NCI-H187 (cell line): ENCODE results near the gene EPHA10.
"Not testable (repeated sequence)": the region's sequence is repeated elsewhere in the genome, so short reads cannot be mapped to it uniquely, and the experiment has no call there.

ENCODE experiments used
- DNase-seq, 2 experiments: peaks; one replicate each; lab custom pipeline; 2025; lab: John Stamatoyannopoulos, UW

The EPHA10 gene

DNA sequence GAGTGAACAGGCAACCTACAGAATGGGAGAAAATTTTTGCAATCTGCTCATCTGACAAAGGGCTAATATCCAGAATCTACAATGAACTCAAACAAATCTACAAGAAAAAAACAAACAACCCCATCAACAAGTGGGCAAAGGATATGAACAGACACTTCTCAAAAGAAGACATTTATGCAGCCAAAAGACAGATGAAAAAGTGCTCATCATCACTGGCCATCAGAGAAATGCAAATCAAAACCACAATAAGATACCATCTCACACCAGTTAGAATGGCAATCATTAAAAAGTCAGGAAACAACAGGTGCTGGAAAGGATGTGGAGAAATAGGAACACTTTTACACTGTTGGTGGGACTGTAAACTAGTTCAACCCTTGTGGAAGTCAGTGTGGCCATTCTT lies 6.5 kb upstream of the EPHA10 start:
- DNase-seq = not testable (repeated sequence)

DNA sequence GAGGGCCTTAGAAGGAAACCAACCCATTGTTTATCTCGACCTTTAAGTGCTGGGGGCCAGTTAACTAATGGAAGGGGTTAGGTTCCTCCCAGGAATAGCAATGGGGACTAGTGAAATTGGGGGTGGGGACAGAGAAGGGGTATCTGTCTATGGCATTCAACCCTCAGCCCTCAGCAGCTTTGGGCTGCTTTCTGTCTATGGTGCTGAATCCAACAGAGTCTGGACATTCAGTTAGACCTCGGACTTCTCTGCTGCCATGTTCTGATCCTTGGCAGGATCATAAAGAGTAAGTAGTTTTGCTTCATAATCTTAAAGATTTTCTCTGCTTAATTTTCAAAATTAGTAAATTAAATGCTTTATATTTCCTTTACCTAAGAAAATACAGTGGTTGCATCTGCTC lies 2.6 kb upstream of the EPHA10 start:
- no peak for DNase-seq

DNA sequence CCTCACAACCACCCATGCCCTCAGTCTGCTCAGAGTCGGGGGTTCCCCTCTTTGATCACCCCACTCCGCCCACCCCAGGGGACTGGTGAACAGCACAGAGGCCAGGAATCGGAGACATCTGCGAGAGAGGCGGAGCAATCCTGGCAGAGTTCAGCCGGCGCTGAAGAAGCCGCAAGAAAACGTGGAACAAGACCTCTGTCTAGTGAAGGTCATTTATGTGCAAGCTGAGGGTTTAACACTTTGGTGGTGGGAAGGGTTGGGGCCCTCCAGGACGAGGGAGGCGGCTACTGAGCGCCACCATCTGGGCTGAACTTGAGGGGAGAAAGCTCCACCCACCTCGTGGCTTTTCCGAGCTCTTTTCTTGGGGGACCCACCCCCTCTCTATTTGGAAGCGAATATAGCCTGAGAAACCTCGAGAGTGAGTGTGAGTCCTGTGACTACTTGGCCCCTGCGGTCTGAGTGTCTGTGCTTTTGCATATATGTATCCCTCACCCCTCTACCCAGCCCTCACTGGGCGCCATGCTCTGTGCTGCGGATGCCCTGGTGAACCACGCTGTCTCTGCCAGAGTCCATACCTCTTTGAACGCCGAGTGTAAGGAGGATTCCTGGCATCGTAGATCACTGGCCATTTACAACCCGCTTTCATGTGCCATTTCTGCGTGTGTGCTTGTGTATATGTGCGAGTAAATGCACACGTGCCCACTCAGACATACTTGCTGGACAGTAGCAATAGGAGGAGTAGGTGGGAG lies 1.2 kb upstream of the EPHA10 start:
- no peak for DNase-seq

DNA sequence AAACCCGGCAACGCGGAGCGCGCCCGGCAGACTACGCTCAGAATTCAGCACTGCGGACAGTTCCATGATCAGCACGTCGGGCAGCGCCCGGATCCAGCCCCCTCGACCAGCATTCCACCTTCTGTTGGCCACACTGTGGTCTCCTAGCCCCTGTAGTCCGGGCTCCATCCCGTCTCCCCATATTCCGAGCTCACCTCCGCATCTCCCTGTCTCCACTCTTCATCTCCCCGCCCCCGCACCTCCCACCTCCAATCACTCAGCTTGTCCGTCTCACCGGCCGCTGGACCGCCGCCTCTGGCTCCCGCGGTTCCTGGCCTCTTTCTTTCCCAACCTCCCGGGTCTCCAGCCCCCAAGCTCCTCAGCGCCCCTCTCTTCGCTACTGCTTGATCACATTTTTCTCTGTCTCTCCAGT lies 500 bp downstream of the EPHA10 start:
- DNase-seq = no peak

DNA sequence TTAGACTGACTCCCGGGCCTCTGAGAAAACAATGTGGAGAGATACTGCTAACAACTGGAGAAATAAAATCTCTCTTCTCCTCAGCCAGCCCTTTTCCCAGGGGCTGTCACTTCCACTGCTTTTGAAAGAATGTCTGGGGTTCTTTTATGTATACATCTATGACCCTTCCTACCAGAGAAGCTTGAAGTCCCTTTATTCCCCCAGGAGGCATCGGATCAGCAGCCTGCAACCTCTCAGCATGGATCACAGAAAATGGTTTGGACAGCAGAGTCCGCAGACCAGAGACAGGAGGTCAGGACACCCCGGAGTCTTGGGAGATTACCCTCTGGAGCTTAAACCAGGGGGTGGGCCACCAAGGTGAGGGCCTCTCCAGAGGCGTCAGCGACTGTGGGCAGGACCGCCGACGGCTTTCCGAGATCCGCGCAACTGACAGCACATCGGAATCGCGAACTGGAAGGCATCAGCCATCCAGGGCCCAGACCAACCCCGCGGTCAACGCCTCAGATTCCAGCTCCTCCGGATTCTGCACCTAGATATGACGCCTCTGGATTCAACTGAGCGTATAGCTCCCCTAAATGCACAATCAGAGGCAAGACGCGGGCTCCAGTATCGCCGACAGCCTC lies 1.0 kb downstream of the EPHA10 start:
- no peak for DNase-seq

DNA sequence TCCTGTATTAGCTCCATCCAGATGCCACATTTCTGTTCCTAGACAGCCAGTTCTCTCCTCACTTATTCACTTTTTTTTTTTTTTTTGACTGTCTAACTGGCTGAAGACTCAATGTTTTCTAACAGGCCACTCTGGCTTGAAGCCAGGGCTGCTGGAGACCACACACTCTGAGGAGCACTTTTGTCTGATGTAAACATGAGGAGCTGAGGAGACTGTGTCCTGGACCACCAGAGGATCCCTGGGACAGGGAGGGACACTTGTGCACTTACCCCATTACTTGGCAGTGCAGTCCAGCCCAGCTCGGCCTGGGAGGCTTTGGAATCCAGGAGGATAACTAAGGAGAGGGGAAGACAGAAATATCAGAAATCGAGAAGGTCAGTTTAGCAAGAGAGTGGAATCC lies 2.4 kb downstream of the EPHA10 start:
- DNase-seq = no peak

DNA sequence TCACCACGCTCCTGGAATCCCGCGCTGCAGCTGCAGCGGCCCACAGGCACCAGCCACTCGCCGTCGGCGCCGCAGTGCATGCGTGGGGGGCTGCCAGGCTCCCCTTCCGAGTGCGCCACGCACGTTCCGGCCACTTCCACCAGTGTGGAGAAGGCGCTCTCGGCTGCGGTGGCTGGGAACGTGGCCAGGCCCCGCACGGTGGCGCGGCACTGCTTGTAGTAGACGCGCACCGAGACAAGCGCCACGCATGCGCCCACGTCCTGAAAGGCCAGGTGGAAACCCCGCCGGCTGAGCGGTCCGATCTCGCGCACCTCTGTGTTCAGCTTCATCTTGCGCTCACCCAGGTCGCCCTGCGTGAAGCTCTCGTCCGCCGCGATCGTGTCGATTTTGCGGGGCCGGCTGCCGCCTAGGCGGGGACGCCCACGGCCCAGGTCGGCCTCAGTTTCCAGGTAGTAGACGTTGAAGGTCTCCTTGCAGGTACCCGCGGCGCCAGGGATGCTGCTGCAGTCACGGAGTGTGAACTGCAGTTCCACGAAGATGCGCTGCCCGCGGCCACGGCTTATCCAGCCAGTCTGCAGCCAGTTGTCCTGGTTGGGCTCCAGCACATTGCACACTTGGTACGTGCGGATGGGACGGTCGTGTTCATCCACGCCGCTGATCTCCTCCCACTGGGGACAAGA lies 3.4 kb downstream of the EPHA10 start:
- no peak for DNase-seq

DNA sequence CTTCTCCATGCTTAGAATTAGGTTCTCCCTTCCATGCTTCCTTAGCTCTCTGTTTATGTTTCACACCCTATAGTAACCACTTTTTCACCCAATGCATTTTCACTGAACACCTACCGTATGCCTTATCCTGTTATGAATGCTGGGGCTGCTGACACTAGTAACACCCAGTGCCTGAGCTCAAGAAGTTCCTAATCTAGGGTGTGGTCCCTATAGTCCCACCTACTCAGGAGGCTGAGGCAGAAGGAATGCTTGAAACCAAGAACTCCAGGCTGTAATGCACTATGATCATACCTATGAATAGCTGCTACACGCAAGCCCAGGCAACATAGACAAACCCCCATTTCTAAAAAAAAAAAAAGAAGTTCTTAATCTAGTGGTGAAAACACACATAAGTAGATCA lies 5.5 kb downstream of the EPHA10 start:
- no peak for DNase-seq

DNA sequence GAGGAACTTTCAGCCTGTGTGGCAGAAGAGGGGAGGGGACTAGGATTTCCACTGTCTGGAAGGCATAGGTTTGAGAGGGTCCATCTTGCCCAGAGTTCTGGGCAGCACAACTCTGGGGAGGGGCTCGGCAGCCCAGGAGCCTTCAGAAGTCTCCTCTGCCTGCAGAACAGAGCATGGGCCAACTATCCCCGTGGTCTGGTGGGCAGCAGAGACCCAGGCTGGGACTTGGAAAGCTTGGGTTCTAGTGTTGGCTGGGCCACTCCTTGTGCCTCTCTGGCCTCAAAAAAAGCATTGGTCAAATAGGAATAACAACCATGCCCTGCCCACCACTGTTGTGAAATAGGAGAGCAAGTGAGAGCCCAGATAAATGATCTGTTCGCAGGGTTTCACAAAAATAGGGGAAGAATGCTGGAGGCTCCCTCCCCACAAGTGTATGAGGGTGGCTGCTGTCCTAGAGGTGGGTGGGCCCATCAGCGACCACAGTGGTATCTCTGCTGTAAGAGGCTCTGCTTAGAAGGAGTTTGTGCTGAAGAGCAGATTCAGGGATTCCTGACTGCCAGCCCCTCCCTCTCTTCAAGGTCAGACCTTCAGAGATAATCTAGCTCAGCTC lies 8.9 kb downstream of the EPHA10 start:
- DNase-seq = no peak

DNA sequence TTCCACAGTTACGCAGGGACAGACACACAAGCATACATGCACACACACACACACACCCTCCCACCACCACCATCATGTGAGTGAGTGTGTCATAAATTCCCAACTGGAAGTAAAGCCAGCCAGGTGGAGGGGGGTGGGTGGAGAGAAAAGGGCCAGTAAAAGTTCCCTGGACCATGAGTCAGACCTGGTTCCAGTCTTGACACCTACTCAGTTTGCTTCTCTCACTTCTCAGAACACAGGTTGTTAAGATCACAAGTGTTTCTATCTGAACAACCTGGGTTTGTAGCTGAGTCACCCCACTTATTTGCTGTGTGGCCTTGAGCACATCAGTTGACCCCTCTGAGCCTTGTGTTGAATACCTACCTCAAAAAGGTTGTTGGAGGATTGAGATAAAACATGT lies 9.6 kb downstream of the EPHA10 start:
- DNase-seq = no peak

DNA sequence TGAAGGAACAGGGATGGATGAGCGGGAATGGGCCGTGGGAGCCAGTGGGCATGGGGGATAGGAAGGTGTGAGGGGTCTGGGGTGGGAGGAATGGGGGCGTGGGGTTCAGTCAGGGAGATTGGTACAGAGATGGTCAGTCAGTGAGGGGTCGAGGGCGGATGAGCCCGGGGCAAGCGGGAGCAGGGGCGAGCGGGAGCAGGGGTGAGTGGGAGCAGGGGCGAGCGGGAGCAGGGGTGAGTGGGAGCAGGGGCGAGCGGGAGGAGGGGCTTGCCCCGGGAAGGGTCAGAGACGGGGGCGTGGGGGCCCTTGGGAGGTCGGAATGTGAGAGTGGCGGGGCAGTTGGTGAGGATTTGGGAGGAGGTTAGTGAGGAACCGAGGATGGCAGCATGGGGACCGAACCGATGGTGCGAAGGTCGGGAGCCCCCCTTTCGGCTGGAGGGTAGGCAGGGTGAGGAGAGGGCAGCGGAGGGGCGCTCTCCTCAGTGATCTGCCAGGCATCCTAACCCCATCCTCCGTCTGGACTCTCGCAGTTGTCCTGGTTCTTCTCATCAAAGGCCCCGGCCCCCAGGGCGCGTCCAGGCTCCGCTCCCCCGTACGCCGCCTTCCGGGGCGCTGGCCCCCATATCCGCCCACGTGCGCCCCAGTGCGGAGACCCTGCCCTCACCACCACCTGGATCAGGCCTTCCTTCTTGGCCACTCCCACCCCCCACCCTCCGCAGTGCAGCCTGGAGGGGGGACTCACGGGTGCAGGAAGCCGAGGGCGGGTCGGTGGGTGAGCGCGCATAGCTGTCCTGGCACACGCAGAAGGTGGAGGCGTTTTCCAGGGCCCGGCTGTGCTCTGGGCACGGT lies 11.2 kb downstream of the EPHA10 start:
- no peak for DNase-seq

DNA sequence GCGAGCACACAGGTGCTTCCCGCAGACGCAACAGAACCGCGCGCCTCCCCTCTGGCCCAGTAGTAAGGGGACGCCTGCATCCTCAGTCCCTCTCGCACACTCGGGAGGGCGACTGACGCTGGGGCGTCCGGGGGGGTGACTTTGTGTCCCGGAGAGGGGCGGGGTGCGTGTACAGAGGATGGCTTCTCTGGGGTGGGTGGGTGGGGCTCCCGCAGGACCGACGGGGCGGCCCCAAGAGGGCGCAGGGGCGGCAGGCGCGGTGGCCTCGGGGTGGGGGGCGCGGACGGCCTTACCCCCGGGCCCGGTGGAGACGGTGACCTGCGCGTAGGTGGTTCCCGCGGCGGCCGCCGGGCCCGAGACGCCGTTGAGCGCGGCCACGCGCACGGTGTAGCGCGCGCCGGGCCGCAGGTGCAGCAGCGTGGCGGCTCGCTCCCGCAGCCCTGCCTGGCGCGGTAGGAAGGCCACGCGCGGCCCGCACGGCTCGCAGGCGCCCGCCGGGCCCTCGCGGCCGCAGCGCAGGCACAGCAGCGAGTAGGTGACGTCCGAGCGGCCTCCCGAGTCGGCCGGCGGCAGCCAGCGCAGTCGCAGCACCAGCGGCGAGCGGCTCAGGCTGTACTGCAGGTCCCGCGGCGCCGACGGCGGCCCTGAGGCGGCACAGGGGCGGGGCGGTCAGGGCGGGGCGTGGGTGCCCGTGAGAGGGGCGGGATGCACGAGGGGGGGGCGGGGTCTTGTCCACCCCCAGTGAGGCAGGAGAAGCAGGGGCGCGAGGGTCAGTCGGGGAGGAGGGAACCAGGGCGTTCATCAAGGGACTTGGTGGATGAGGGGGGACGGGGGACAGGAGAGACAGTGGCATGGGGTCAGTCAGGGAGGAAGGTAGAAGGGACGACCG lies 12.1 kb downstream of the EPHA10 start:
- DNase-seq = peak in 1 of 2 experiments; percentile 33

DNA sequence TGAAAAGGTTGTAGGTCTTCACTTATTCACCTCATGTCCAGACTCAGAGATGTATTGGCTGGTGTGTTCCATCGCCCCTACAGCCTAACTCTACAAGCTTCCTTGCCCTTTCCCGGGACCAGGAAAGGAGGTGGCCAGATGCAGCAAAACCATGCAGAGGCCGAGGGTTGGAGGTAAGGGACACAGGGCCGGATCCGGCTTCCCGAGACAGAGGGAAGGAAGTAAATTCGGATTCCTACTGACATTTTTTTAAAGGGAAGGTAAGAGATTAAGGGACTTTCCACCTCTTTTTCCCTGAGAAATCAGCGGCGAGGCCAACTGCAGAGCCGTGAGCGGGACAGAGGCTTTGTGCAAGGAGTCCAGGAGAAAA lies 12.7 kb downstream of the EPHA10 start:
- no peak for DNase-seq

DNA sequence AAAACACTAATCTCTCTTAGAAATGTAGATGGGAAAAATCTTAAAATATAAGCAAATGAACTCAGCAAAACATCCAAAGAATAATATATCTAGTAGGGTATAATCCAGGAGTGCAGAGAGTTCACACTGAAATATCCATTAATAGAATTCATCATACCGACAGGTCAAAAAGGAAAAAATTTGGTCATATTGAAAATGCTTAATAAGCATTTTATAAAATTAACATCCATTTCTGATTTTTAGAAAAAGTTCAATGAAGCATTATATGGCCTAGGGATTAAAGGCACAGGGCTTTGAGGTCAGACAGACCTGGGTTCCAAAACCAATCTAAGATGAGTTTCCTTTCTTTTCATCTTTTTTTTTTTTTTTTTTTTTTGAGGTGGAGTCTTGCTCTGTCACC lies 16.4 kb downstream of the EPHA10 start:
- no peak for DNase-seq

DNA sequence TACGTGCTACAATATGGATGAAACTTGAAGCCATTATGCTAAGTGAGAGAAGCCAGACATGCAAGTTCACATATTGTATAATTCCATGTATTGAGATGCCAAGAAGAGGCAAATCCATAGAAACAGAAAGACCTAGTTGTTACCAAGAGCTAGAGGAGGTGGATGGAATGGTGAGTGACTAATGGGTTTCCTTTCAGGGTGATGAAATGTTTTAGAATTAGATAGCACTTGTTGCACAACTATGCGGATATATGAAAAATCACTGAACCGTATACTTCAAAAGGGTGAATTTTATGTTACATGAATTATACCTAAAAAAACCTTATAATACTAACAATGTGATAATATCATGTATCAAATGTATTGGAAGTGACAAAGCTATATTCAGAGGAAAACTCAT lies 18.1 kb downstream of the EPHA10 start:
- DNase-seq = no peak

DNA sequence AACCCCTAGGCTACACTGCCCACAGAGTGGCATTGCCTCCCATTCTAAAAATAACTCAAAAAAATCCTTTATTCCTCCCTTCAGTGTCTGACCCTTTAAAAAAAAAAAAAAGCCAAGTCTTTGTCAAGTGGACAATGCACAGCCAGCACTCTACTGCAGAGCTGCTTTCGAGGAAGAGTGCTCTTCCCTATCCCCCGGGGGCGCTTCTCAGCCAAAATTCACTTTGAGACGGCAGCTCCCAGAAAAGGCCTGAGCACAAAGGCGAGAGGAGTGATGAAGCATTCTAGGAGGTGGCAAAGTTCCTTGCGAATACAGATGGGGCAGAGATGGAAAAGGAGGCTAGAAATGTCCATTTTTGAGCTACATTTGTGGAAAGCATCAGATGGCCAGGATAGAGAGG lies 23.3 kb downstream of the EPHA10 start:
- DNase-seq = no peak

DNA sequence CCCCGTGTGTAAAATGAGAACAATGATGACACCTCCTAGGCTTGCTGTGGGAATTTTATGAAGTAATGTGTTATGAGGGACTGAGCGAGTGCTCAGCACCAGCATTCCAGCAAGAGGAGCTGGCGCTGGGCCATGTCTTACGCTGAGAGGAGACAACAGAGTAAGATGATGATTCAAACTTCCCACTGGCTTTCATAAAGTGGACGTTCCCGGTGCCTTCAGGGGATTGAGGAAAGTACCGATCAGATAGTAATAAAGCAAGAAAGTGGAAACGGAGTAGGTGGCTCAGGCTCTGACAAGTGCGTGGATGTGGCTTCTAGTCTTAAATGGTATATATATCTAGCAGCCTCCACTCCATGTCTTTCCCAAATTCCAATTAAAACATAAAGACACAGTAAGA lies 23.8 kb downstream of the EPHA10 start:
- DNase-seq = no peak

DNA sequence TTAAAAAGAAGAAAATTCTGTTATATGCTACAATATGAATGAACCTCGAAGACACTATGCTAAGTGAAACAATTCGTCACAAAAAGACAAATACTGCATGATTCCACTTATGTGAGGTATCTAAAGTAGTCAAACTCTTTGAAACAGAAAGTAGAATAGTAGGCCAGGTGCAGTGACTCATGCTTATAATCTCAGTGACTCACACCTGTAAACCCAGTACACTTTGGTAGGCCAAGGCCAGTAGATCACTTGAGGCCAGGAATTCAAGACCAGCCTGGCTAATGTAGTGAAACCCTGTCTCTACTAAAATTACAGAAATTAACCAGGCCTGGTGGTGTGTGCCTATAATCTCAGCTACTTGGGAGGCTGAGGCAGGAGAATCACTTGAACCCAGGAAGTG lies 25.7 kb downstream of the EPHA10 start:
- DNase-seq = no peak

DNA sequence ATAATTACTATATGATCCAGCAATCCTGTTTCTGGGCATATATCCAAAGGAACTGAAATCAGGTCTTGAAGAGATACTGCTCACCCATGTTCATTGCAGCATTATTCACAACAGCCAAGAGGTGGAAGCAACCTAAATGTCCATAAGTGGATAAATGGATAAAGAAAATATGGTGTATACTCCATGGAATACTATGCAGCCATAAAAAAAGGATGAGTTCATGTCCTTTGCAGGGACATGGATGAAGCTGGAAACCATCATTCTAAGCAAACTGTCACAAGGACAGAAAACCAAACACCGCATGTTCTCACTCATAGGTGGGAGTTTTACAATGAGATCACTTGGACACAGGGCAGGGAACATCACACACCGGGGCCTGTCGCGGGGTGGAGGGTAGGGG lies 26.3 kb downstream of the EPHA10 start:
- DNase-seq = not testable (repeated sequence)

DNA sequence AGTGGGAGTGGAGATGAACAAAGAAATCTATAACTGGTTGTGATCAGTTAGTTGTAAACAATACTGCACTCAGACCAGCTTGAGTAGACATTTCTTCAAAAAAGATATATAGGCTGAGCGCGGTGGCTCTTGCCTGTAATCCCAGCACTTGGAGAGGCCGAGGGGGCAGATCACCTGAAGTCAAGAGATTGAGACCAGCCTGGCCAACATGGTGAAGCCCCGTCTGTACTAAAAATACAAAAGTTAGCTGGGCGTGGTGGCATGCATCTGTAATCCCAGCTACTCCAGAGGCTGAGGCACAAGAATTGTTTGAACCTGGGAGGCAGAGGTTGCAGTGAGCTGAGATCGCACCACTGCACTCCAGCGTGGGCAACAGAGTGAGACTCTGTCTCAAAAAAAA lies 26.9 kb downstream of the EPHA10 start:
- not testable (repeated sequence) for DNase-seq
